Activated CD8-positive, alpha-beta memory T cell treated with anti-CD3 and anti-CD28 coated beads, Interleukin-2, amount 50 U/mL, for 48 hours (primary cell): Measurements from ENCODE around the gene ANO2.
"Not testable (repeated sequence)": the region's sequence is repeated elsewhere in the genome, so short reads cannot be mapped to it uniquely, and the experiment has no call there.

Source experiments
- DNase-seq: peaks from one replicate; pipeline ENCODE4 v3.0.0-alpha.2; 2020

The ANO2 gene

DNA sequence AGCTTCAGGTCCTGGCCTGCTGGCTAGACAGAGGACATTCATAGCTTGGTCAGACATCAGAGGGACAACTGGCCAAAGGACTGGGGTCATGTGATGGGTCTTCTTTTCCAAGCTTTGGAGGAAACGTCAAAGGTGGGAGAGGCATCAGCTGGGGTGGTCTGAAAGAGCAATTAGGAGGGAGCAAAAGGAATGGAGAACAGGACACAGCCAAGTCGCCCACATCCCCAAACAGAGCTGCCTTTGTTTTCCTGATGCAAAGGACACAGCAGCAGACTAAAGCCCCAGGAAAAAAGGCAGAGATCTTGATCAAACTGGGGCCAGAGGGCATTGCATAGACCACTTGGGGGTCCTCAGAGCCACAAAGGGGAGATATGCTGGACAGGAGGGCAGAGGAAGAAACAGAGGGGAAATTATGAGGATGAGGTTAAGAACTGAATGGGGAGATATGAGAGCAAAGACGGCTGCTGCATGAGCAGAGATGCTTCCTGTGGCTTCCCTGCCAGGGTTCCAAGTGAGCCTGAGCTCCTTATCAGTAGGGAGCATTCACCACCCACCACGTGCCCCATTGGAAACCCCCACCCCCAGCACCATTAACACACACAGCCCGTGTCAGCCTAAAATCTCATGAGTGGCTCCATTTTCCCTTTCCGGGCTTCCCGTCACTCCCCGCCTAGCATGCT is 62.4 kb downstream of the ANO2 start:
- no peak for DNase-seq

DNA sequence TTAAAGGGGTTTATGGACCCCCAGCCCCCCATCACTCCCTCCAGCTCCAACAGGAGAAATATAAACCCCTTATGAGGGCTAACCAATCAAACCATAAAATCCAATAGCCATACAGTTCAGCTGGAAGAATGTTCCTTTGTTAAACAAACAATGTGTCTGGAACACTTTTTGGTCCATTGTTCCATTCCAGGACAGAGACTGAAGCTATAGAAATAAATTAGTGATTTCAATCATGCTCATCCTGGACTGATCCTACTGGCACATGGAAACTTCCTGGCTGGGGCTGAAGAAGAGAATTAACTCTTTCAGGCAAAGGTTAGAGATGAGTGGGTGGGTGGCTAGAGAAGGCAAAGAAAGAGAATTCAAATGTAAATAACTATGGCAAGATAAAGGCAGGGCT is 63.4 kb downstream of the ANO2 start:
- no peak for DNase-seq

DNA sequence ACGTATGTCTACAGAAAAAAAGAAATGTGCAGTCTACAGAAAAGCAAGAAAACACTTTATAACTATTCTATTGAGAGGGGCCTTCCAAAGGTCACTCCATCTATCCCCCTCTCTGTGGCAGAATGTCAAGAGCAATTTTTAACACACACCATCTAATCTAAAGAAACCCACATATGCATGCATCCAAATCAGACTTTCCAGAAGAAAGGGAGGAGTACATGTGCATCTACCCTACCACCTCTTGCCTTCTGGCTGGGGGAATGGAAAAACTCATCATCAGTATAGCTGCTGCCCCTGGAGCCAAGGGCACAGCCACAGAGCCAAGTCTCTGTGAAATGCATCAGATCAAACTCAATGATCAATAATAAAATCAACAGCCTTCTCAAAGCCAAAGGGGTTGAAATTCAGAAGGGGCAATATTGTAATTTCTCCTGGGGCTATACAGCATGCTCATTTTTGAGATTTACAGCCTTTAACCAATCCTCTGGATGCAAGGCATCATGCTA is 63.9 kb downstream of the ANO2 start:
- no peak for DNase-seq

DNA sequence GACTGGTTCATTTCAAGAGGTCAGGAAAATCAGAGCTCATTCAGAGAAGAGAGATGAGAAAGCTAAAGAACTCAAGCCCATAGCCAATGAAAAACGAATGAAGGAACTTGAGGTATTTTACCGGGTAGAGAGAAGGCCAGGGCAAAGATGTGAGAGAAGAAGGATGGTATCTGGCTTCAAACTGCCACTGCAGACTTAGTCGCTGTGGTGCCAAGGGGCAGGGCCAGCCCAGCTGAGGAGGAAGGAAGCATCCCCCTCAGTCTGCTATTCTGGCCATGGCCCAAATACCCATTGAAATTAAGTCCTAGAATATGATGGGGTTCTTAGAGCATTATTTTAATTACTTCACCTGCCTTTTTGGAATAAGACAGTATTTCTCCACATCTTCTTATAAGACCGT is 69.2 kb downstream of the ANO2 start:
- no peak for DNase-seq

DNA sequence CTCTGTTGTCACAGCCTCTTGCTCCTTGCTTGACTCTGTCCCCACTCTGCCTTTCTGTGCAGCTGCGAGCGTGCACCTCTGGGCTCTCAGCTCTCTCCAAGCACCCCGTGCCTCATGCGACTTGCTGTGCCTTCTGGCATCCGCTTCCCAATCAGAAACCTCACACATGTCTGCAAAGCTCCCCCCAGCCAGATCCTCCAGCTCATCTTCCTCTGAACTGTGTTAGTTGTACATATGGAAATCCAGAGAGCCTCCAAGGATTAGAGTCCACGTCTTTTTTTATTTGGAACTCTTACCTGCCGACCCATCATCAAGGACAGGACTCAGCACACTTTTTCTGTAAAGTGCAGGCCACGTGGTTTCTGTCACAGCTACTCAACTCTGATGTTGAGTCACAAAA is 70.5 kb downstream of the ANO2 start:
- no peak for DNase-seq

DNA sequence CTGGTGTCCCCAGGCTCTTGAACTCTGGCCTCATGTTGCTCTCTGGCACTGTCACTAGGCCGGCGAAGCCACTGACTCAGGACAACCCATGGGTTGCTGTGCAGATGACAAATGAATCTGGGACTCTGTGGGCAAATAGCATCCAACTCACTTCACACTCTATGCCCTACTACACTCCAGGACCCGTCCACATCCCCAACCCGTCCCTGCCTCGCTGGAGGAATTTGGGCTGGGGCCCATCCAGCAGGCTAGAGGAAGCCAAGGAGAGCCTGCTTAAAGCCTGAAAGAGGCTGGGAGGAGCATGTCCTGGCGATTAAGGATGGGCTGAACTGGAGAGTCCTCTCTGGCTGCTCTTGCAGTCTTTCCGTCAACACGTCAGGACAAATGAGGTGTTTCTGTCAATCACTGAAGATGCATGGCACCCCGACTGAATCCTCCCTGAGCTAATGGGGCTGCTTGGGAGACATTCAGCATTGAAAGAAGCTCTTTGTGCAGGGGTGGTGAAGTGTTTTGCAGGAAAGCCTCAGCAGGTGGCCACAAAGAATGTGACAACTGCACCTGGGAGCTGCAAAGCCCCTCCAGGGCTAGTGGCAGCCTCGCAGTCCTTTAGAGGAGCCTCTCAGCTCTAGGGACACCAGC is 71.7 kb downstream of the ANO2 start:
- no peak for DNase-seq

DNA sequence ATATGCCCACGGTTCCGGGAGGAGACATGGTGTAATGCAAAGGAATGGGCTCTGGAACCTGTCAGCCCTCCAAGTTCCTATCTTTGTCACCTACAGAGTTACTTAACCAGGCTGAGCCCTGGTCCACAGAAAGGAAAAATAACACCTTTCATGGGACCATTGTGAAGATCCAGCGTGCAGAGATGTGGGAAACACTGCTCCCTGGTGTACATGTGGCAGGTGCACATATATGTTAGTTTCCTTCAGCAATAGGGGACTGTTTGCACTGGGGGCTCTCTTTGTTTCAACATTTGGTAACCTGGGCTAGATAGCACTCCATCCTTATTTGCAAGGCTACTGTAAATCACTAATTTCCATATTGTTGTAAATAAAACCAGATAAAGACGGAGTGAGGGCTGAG is 72.3 kb downstream of the ANO2 start:
- no peak for DNase-seq

DNA sequence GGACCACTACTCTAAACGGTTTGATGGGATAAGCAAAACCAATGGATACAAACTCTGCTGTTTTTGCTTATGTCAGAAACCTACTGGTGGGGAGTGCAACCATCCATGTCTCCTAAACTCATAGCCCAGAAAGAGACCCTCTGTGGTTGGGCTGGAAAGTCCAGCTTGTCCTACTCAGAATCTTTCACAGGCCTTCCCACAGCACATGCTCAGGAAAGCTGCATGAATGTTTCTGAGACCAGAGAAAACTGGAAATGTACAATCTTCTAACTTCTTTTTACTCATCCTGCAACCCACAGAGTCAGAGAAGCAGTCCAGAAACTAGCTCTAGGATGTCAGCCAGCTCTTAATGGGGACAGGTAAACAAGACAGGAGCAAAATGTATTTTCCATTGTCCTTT is 73.3 kb downstream of the ANO2 start:
- DNase-seq, result no peak

DNA sequence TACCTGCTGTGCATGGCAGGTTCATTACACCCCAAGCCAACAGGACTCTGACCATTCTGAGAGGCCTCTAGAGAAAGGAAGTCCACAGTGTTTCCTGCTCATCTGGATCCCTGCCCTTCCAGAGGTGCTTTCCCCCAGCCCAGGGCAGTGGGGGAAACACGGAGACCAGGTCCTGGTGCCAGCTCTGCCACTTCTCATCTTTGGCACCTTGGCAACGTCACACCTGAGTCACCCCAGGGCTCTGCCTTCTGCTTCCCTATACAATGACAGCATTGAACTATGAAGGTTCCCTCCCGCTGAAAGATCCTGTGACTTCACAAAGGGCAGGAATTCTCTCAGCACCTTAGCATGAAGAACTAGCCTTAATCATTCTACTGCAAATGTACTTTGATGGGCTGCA is 74.9 kb downstream of the ANO2 start:
- DNase-seq, result no peak

DNA sequence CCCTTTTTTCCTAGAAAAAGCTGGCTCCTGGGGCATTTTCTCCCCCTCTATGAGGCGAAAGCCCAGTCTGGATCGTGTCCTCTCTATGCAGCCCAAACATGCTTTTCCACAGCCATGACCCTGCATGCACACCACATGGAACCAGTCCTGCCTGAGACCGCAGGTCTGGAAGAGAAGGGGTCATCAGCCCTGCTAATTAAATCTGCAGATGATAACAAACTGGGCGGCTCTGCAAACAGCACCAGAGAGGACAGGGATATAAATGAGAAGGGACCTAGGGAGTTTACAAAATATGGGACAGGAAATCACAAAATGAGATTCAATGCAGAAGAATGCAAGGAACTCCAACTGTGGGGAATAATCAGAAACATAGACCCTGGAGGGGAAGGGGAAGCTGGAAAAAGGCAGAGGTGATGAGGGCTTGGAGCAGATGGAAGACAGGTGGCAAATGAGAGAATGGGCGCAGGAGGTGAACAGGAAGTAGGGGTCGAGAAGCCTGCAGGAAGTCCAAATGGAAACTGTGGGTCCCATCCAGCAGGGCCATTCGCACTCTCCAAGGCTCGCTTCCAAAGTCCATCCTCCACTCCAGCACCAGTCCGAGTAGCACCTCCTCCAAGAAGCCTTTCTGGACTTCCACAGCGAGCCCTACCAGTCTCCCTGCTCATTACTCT is 76.3 kb downstream of the ANO2 start:
- DNase-seq, result no peak

DNA sequence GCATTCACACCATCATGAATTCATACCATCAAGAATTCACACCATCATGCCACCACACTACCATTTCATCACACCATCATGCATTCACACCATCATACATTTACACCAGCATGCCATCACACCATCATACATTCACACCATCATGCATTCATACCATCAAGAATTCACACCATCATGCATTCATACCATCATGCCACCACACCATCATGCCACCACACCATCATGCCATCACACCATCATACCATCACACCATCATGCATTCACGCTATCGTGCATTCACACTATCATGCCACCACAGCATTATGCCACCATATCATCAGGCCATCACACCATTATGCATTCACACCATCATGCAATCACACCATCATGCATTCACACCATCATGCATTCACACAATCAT is 79.7 kb downstream of the ANO2 start:
- DNase-seq, result no peak

DNA sequence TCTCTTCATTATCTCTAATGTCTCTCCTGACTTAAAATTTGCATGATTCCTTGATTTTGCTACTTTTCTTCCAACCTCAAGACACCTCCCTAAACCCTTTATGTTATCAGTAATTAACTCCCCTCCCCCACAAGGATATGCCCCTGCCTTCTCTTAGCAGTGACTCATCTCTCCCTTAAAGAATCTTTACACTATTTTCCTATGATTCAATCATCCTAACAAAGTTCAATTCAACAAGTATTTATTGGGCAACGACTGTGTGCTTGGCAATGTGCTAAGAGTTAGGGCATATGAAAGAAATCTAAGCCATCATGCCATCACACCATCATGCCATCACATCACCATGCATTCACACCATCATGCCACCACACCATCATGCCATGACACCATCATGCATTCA is 80.1 kb downstream of the ANO2 start:
- no peak for DNase-seq

DNA sequence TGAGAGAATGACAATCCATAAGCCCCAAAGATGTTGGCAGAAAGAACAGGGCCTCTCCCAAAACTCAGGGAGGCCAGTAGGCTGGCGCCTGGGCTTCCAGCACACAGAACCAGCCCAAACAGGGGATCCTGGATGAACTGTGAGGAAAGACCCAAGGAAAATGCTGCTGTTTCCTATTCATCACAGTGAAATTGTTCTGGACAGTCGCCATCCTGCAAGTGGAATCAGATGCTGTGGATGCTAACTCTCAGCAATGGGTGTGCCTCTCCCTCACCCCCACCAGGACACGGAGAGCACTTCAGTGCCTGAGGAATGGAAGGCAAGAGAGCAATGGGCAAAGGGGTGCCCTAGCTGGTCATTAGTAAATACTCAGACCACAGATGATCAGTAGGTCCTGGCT is 80.8 kb downstream of the ANO2 start:
- DNase-seq, result no peak

DNA sequence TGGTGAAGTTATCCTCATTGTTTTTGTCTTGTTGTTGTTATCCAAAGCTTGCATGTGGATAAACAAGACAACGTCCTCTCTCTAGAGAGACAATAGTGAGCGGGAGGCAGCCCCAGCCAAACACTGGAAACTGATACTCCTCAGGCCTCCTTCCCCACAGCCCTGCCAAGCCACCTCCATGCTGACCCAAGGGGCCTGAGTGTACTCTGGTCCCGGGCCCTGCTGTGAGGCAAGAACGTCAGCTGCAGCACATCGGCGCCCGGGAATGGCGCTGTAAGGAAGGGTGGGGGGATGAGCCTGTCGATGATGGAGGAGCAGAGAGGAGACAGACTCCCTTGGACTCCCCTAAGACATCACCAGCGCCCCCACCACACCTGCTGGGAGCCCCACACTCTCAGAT is 83.6 kb downstream of the ANO2 start:
- DNase-seq, result no peak

DNA sequence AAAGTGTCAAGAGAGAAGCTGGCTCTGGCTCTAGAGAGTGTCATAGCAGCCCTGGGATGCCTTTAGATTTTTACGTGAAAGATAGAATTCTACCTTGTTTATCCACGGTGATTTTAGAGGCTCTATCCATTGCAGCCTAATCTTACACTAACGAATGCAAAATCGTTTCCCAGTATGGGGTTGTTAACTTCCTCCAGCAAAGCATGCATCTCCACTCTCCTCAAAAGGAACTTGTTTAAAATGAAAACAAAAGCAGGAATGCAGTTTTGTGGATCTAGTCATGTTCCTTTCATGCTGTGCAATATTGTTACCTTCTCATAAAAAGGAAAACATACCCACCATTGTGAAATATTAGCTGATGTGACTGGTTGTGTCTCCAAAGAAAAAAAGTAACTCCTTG is 88.4 kb downstream of the ANO2 start:
- no peak for DNase-seq

DNA sequence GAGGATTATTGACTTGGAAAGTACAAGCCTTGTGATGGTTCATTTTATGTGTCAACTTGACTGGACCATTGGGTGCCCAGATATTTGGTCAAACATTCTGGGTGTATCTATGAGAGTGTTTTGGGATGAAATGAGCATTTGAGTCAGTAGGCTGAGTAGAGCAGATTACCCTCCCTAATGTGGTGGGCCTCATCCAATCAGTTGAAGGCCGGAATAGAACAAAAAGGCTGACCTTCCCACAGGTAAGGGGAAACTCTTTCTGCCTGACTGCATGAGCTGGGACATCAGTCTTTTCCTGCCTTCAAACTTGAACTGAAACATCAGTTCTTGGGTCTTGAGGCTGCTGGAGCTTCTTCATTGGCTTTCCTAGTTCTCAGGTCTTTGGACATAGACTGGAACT is 98.1 kb downstream of the ANO2 start:
- no peak for DNase-seq

DNA sequence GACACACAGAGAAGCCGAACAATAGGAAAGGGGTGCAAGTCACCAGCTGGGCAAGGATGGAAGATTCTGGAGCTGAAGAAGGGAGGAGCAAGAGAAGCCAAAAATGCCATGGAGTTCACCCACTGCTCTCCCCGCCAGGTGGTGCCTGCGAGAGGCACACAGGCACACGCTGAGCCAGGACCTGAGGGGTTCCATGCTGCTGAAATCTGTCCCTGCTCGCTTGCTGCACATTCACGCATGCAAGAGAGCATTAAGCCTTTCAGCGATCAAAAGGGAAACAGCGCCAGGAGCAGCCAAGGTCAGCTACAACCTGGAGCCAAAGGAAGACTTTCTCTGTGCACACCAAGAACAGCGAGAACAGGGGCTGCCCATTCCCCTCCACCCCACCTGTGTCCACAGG is 104.1 kb downstream of the ANO2 start:
- DNase-seq, result no peak

DNA sequence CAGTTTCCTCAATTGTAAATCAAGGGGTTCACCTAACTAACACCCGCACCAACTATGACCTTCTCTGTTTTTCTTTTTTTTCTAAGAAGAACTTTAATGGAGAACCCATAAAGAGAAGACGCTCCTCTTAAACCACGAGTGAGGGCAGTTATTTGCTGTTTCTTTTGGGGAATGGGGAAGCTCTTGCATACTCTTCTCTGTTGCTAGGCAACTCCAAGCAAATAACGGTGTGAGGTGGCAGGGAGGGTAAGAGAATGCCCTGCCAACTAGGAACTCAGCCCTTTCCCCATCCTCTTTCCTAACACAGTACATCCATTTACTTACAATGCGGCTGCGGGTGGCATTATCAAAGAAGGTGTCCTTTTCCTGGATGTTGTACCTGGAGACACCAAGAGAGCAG is 114.9 kb downstream of the ANO2 start:
- DNase-seq, result no peak

DNA sequence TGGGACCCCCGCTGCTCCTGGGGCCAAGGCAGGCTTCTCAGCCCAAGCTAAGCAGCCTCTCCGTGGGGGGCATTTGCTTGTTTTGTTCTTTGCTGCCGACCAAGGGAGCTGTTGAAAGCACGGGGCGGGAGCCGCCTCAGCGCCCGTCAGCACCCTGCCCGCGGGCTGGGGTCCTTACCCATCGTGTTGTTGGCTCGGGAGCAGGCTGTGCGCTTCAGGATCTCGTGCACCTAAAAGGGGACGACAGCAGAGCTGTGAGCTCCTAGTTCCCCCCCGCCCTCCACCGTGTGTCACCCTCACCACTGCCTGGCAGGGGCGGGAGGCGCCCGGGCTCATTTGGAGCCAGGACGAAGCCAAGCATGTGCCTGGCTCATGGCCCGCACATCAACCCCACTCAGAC is 117.5 kb downstream of the ANO2 start:
- DNase-seq, result no peak

DNA sequence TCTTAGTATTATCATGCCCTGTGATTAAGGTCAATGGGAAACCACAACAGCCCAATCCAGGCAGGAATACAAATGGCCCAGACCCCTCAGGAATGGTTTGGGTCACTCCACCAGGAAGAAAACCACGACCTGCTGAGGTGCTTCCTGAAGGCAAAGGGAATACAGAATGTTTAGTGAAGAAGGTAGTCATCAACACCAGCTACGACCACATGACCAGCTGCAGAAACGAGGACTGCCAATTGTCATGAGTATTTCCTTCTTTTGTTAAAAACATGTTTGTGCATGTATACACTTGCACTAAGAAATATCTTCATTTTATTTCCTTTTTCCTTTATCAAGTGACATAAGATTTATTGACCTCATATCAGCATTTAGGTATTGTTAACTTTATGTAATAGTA is 119.3 kb downstream of the ANO2 start:
- not testable (repeated sequence) for DNase-seq

DNA sequence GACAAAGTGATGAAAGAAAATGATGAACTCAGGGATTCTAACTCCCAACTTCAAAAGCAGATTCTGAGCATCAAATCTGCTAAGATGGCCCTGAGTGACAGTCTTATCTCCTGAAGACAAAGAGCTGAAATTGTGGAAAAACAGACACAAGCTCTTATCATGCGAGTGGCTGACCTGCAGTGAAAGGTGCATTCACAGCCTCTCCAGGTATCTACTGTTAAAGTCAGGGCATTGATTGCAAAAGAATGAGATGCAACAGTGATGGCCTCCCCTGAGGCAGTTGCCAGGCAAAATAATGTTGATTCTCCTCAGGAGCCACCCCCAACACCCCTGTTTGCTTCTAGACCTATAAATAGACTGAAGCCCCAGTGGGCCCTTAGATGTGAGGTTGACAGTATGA is 126.2 kb downstream of the ANO2 start:
- not testable (repeated sequence) for DNase-seq

DNA sequence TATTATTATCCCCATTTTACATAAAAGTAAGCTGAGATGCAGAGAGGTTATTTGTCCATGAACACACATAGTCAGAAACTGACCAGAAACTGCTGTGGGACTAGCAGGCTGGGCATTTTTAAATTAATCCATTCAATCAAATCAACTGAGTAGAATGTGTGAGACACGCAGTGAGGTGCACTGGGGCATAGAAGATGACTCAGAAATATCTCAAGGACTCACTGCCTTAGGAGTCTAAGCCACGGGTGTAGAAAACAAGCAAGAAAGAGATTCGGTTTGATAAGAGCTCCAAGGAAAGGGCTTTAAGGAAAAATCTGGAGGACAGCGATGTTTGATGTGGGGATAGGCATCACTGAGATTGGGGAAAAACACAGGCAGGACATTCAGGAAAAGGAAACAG is 127.8 kb downstream of the ANO2 start:
- no peak for DNase-seq

DNA sequence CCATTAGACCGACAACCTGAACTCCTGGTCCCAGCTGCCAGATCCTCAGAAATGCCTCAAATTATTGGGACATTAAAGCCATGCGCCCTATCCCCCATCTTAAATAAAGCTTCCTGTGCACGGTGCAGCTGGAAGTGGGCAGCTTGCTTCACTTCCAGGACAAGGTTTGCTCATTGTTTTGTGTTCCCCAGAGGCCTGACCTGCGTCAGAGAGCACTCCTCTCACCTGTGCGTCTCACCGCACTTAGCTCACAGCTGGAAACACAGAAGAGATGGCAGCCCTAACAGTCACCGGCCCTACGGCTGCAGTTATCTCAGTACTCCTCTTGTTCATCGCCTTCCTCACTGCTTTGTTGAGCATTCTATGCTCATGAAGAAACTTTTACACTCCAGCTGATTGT is 135.5 kb downstream of the ANO2 start:
- no peak for DNase-seq

DNA sequence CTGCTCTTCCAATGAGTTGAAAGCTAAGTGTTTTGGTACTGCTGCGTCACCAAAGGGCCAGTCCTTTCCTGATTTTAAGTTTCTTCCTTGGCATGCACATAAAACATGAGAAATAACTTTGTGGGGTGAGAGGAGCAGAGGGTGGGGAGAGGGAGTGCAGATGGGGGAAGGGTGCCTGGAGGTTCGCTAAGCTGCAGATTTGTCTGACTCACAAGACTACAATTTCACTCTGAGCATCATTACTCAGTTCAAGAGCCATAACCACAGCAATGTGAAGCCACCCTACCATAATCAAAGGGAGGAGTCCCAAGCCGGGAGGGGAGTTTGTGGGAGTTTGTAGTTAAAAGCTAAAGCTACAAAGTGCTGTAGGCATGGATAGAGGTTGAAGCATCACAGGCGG is 136.1 kb downstream of the ANO2 start:
- no peak for DNase-seq
